ENCODE results near the gene NT5DC2.

The NT5DC2 gene

DNA sequence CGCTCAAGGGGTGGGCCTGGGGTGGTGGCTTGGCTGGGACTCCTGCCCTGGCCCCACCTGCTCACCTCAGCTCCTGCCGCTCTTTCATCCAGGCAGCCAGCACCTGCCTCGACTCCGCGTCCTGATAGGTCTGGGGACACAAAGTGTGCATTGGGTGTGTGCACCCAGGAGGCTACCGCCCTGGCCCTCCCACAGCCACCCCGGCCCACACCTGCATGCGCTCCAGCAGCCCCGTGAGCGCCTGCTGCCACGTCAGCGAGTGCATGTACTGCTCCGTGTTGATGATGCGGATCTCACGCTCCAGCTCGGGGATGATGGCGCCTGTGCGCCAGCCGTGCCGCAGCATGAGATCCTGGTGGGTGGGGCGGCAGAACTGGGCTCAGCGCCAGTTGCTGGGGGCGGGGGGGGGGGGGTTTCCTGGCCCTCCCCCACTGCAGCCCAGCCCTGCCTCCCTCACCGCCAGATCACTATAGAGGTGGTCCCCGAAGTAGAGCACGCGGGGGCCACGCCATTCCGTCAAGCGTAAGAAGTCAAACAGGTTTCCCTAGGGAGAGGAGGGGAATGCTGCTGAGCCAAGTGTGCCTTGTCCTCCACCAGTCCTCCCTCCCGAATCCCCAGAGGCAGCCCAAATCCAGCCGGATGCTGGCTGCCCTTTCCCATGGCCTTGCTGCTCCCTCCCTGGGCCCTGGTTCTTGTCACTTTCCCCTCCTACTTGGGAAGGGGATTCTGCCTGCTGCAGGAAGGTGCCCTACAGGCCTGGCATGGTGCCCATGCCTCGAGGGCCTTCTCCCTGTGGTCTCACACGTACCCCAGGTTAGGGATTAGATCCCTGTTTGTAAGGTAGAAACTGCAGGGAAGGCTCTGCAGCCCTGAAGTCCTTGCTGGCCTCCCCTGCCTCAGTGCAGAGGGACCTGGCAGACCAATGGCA is 8.6 kb downstream of the NT5DC2 start:
- DNase-seq (ENCODE audit: low read depth) = no peak

DNA sequence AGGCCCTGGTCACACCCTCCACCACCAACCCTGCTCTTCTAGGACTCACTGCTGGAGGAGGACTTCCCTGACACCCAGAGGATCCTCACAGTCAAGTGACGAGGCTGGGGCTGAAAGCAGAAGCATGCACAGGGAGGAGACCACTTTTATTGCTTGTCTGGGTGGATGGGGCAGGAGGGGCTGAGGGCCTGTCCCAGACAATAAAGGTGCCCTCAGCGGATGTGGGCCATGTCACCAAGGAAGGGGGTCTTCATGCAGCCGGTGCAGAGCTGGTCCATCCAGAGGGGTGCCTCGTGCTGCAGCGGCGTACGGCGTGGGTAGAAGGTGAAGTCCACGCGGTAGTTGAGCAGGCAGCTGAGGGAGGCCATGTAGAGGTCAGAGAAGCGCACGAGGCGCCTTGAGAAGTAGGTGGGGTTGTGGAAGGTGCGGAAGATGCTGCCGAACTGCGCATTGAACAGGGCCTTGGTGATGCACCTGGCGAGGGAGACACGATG is 9.4 kb downstream of the NT5DC2 start:
- no peak for DNase-seq (ENCODE audit: low read depth)

DNA sequence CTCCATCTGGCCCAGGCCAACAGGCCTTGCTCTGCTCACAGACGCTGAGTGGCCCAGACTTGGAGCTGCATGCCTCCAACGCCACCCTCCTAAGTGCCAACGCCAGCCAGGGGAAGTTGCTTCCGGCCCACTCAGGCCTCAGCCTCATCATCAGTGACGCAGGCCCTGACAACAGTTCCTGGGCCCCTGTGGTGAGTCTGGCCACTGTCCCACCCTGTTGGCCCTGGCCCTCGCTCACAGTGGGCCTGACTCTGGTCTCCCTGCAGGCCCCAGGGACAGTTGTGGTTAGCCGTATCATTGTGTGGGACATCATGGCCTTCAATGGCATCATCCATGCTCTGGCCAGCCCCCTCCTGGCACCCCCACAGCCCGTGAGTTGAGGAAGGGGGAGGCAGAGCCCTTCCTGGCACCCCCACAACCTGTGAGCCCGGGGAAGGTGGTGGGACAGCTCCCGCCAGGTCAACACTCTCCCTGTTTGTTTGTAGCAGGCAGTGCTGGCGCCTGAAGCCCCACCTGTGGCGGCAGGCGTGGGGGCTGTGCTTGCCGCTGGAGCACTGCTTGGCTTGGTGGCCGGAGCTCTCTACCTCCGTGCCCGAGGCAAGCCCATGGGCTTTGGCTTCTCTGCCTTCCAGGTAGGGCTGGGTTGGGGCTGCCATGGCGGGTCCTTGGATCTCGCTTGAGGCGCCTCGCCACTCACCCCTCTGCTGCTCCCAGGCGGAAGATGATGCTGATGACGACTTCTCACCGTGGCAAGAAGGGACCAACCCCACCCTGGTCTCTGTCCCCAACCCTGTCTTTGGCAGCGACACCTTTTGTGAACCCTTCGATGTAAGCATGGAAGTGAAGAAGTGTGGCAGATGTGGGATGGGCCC is 10.0 kb downstream of the NT5DC2 start:
- no peak for DNase-seq (ENCODE audit: low read depth)

DNA sequence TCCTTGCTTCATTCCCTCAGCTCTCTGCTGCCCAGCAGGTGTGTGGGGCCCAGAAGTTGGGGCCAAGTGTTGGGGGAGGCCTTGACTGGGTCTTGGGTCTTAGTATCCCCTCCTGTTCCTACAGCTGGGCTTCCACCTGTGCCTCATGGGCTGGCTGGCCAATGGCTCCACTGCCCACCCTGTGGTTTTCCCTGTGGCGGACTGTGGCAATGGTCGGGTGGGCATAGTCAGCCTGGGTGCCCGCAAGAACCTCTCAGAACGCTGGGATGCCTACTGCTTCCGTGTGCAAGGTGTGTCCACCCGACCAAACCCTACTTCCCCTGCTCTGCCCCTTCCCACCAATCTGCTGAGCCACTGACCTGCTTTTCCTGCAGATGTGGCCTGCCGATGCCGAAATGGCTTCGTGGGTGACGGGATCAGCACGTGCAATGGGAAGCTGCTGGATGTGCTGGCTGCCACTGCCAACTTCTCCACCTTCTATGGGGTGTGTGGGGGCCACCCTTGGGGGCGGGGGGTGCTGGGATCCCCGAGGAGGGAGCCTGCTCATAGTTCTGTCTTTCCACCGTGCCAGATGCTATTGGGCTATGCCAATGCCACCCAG is 10.9 kb downstream of the NT5DC2 start:
- no peak for DNase-seq (ENCODE audit: low read depth)

DNA sequence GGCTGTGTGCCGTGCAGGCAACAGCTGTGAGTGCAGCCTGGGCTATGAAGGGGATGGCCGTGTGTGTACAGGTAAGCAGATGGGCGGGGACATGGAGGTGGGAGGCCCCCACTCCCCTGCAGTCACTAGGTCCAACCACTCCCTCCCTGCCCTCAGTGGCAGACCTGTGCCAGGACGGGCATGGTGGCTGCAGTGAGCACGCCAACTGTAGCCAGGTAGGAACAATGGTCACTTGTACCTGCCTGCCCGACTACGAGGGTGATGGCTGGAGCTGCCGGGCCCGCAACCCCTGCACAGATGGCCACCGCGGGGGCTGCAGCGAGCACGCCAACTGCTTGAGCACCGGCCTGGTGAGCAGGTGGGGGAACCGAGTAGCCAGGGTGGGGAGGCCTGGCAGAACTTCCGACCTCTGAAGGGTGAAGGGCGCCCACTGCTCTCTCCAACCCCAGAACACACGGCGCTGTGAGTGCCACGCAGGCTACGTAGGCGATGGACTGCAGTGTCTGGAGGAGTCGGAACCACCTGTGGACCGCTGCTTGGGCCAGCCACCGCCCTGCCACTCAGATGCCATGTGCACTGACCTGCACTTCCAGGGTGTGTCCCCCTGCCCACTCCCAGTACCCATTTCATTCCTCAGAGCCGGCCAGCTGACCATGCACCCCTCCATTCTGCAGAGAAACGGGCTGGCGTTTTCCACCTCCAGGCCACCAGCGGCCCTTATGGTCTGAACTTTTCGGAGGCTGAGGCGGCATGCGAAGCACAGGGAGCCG is 11.6 kb downstream of the NT5DC2 start:
- DNase-seq (ENCODE audit: low read depth) = no peak

DNA sequence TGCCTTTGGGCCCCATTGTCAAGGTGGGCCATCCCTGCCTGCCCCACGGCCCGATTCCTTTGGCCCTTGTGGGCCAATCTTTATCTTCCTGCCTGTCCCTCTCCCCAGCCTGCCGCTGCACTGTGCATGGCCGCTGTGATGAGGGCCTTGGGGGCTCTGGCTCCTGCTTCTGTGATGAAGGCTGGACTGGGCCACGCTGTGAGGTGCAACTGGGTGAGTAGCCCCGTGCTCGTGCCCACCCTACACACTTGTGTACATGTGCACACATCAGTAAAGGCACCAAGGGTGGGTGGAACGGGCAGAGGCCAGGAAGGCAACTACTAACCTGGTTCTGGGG is 12.2 kb downstream of the NT5DC2 start:
- no peak for DNase-seq (ENCODE audit: low read depth)

DNA sequence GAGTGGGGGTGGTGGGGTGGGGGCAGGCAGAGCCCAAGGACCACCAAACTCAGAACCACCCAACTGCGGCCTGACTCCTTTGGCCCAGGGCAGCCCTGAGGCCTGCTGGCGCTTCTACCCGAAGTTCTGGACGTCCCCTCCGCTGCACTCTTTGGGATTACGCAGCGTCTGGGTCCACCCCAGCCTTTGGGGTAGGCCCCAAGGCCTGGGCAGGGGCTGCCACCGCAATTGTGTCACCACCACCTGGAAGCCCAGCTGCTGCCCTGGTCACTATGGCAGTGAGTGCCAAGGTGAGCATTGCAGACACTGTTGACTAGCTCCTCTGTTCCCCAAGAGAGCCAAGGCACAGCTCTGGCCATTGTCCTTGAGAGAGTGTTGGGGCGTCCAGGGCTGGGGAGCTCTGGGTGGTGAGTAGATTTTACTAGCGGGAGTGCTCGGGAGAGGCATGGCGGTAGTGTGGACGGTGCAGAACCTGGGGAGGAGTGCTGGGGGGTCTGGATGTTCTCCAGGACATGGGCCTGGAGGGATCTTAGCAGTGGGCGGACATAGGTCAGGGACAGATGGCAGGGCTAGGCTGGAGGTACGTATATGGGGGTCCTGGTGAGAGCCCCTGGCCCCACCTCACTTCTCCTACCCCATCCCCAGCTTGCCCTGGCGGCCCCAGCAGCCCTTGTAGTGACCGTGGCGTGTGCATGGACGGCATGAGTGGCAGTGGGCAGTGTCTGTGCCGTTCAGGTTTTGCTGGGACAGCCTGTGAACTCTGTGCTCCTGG is 12.8 kb downstream of the NT5DC2 start:
- no peak for DNase-seq (ENCODE audit: low read depth)

DNA sequence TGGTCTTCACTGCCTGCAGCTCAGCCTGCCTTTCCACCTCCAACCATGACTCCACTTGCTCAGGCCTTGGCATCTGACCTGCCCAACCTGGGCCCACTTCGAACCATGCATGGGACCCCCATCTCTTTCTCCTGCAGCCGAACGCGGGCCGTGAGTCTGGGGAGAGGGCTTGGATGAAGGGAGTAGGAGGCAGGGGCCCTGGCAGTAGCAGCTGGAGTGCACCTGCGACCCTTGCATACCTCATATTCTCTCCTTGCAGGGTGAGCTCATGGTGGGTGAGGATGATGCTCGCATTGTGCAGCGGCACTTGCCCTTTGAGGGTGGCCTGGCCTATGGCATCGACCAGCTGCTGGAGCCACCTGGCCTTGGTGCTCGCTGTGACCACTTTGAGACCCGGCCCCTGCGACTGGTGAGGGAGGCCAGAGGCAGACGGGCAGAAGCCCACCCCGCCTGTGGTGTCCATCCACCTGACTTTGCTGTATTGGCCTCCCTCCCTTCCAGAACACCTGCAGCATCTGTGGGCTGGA is 13.5 kb downstream of the NT5DC2 start:
- DNase-seq (ENCODE audit: low read depth) = no peak

DNA sequence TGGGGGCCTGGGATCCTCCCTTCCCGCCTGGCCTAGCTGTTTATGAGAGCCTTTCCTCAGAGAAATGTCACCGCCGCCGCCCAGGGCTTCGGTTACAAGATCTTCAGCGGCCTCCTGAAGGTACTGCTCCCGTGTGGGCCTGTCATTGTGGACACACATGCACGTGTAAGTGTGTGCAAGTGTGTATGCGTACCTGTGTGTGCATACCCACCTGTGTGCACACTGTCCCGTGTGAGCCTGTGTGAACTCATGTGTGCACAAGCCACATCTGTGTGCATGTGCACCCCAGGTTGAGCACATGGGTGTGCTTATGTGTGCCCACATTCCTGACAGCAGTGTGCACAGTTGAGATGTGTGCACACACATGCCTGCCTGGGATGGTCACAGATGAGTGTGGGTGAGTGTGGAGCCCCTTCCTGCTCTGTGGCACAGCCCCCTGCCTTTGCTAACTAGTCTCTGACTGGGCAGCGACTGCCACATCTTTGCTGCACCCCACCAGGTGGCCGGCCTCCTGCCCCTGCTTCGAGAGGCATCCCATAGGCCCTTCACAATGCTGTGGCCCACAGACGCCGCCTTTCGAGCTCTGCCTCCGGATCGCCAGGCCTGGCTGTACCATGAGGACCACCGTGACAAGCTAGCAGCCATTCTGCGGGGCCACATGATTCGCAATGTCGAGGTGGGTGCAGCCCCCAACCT is 14.1 kb downstream of the NT5DC2 start:
- DNase-seq (ENCODE audit: low read depth) = no peak

DNA sequence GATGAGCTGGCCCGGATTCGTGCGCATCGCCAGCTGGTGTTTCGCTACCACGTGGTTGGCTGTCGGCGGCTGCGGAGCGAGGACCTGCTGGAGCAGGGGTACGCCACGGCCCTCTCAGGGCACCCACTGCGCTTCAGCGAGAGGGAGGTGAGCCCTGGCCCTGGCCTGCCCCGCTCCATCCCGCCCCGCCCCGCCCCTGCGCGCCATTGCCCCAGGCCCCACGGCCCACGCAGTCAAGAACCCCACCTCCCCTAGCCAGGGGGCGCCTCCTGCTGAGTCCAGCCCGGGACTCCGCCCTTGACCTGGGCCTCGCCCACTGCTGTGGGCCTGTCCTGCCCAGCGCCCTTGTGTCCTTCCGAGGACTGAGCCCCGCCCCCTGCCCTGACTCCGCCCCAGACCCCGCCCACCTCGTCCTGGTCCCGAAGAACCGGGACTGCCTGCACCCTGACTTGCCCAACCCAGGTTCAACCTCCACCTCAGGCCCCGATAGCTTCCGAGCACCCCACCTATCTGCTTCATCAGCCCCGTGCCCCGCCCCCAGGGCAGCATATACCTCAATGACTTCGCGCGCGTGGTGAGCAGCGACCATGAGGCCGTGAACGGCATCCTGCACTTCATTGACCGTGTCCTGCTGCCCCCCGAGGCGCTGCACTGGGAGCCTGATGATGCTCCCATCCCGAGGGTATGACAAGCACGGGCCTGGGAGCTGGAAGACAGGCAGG is 14.8 kb downstream of the NT5DC2 start:
- DNase-seq (ENCODE audit: low read depth) = no peak

DNA sequence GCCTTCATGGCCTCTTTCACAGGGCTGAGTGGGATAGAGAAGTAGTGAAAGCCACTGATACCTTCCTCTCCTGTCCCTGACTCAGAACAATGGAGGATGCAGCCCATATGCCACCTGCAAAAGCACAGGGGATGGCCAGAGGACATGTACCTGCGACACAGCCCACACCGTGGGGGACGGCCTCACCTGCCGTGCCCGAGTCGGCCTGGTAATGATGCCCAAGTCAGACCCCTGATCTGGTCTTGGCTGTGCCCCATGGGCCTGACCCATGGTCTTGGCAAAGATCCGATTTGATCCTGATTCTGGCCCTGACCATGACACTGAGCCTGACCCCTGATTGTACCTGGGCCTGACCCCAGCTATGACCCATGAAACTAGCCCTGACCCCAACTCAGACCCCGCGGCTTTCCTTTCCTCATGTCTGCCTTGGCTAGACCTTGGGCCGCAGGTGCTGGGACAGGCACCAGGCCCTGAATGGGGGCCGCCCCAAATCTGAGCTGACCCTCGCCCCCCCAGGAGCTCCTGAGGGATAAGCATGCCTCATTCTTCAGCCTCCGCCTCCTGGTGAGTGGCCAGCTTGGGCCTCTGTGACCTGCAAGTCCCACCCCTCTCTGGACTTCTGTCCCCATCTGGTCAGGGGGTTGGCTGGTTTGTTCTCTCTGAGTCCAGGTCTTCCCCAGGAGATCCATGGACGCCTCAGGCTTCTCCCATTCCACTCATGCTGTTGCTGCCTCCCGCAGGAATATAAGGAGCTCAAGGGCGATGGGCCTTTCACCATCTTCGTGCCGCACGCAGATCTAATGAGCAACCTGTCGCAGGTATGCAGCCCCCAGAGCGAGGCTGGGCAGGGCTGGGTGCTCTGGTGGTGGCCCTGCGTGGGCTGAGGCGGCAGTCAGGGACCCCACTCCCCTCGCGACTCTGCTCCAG is 15.6 kb downstream of the NT5DC2 start:
- no peak for DNase-seq (ENCODE audit: low read depth)

DNA sequence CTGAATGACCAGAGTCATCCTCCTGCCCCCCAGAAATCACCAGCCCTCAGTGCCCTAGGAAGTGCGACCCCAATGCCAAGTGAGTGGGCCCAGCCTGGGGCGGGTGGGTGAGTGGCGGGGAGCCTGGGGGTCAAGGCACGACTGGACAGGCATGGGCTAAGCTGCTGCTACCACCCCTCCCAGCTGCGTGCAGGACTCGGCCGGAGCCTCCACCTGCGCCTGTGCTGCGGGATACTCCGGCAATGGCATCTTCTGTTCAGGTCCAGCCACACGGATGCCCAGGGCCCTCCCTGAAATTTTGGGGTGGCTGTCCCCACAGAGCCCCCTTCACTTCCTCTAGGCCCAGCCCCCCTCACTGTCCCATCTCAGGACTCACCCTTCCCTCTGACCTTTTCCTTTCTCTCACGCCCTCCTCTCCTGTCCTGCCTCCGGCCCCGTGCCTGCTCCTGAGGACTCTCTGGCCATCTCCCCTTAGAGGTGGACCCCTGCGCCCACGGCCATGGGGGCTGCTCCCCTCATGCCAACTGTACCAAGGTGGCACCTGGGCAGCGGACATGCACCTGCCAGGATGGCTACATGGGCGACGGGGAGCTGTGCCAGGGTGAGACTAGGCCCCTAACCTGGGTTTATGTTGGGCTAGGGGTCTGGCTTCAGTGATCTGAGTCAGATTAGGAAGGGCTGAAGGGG is 17.0 kb downstream of the NT5DC2 start:
- no peak for DNase-seq (ENCODE audit: low read depth)

DNA sequence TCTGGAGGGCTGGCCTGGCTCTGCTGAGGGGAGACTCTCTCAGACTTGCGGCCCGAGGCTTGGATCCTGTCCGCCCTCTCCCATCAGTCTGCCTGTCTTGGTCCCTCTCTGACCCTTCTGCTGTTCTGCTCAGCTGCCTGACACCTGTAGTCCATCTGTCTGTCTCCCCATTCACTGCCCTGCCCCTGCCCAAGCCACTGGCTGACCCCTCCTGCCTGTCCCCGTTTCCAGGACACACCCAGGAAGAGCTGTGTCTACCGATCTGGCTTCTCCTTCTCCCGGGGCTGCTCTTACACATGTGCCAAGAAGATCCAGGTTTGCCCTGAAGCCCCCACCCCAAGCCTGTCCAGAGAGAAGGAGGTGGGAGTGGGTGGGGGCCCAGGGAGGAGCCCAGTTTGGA is 18.5 kb downstream of the NT5DC2 start:
- no peak for DNase-seq (ENCODE audit: low read depth)

DNA sequence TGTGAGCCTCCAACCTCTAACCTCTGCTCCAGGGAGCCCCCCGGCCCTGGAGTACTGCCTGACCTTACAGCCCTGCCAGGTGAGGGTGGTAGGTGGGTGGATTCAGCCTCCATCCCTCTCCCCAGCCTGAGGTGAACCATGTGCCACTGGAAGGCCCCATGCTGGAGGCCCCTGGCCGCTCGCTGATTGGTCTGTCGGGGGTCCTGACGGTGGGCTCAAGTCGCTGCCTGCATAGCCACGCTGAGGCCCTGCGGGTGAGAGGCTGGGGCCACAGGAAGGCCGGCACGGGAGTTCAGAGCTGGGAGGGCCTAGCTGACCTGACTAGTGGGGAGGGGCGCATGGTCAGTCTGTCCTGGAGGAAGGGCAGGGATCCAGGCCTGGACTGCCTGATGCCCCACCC is 19.1 kb downstream of the NT5DC2 start:
- no peak for DNase-seq (ENCODE audit: low read depth)

DNA sequence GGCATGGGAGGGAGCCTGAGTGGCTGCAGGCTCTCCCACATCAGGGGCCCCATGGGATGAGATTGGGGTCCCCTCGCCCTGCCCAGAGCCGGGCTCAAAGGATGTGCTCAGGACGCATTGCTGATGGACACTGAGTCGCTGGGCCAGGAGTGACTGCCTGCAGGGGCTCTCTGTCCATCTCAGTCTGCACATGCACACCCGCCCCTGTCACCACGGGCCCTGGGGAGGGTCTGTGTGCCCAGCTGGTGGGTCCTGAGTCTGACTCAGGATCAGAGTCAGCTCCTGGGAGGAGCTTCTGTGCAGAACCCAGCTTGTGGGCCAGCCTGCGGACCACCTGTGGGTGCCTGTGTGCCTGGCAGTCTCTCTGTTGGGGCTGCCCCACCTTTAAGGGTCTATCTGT is 20.4 kb downstream of the NT5DC2 start:
- DNase-seq (ENCODE audit: low read depth) = no peak

DNA sequence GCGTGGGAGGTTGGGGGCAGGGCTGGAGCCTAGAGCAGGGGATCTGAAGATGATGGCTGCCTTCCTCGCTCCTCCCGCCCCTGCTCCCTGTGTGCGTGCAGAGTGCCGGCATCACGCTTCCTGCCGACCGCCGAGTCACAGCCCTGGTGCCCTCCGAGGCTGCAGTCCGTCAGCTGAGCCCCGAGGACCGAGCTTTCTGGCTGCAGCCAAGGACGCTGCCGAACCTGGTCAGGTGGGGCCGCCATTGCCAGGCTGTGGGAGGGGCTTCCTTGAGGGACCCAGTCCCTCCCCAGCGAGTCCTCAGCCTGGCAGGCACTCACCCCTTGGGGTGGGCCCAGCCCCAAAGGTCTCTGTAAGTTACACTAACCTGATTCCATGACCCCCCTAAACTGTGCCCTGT is 20.9 kb downstream of the NT5DC2 start:
- DNase-seq (ENCODE audit: low read depth) = no peak

DNA sequence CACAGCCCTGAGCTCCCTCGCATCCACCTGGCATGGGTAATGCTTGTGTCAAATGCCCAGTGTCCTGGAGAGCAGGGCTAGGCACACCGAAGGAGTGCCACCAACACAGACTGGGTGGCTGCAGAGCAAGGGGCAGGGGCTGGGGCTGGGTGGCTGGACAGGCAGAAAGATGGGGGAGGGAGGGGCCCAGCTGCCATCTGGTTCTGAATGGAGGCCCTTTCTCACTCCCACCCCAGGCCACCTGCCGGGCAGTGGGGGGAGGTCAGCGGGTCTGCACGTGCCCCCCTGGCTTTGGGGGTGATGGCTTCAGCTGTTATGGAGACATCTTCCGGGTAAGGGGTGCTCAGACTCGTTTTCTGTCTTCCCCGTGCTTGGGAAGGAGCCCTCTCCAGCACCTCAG is 21.6 kb downstream of the NT5DC2 start:
- DNase-seq (ENCODE audit: low read depth) = no peak

DNA sequence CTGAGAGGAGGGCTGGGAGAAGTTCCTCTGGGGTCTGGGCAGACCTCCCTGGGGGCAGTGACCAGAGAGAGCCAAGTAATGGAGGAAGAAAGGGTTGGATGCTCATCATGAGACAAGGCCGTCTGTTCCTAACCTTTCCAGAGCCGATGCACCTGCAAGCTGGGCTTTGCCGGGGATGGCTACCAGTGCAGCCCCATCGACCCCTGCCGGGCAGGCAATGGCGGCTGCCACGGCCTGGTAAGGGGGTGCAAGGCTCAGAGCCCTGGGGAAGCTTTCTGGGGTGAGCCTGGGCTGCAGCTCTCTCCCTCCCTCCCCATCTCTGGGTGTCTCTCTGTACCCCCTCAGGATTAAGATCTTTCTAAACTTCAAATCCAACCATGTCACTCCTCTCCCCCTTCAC is 22.1 kb downstream of the NT5DC2 start:
- no peak for DNase-seq (ENCODE audit: low read depth)
